ENCODE measurements around the gene GJA3.

GJA3 gene

GRCh38 chr13:20178156-20178555 is 17.3 kb upstream of the GJA3 start:
- ChIA-PET CTCF (interaction anchor here (0.9 kb wide), 1 partner anchor 19 kb away, joined by 3 read pairs; no protein-coding TSS in a partner anchor), POLR2A (interaction anchor here (1.1 kb wide), 1 partner anchor 51 kb away, joined by 3 read pairs; no protein-coding TSS in a partner anchor)
- DNase-seq (ENCODE audit: extremely low spot score), result no peak
- TF ChIP-seq SUZ12 (IDR thresholded peaks at IDR 0.05) (no peak), L3MBTL2 (conservative IDR thresholded peaks at IDR 0.05) (no peak), FOXA1 (IDR thresholded peaks at IDR 0.05) (no peak), NFRKB (IDR thresholded peaks at IDR 0.05) (no peak), TARDBP (IDR thresholded peaks at IDR 0.05) (no peak), FOXK2 (IDR thresholded peaks at IDR 0.05) (no peak), BHLHE40 (IDR thresholded peaks at IDR 0.05; ENCODE audit: borderline replicate concordance) (no peak), ZNF384 (IDR thresholded peaks at IDR 0.05) (no peak), FOXM1 (IDR thresholded peaks at IDR 0.05; ENCODE audit: borderline replicate concordance) (no peak), ELF4 (IDR thresholded peaks at IDR 0.05) (no peak), SP1 (IDR thresholded peaks at IDR 0.05) (no peak)
- TF ChIP-seq, protein P1, sequence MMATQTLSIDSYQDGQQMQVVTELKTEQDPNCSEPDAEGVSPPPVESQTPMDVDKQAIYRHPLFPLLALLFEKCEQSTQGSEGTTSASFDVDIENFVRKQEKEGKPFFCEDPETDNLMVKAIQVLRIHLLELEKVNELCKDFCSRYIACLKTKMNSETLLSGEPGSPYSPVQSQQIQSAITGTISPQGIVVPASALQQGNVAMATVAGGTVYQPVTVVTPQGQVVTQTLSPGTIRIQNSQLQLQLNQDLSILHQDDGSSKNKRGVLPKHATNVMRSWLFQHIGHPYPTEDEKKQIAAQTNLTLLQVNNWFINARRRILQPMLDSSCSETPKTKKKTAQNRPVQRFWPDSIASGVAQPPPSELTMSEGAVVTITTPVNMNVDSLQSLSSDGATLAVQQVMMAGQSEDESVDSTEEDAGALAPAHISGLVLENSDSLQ (IDR thresholded peaks at IDR 0.05), result no peak

GRCh38 chr13:20177049-20177831 is 16.4 kb upstream of the GJA3 start:
- TF ChIP-seq TARDBP (IDR thresholded peaks at IDR 0.05) (no peak), BHLHE40 (IDR thresholded peaks at IDR 0.05; ENCODE audit: borderline replicate concordance) (no peak), ARNT (IDR thresholded peaks at IDR 0.05) (no peak), L3MBTL2 (conservative IDR thresholded peaks at IDR 0.05) (no peak), CTBP1 (IDR thresholded peaks at IDR 0.05; ENCODE audit: borderline replicate concordance) (no peak), FOXK2 (IDR thresholded peaks at IDR 0.05) (no peak), SP1 (IDR thresholded peaks at IDR 0.05) (no peak)
- CTCF ChIA-PET, result no interaction called here
- DNase-seq (ENCODE audit: extremely low spot score), result no peak
- POLR2A ChIA-PET, result no interaction called here

DNA sequence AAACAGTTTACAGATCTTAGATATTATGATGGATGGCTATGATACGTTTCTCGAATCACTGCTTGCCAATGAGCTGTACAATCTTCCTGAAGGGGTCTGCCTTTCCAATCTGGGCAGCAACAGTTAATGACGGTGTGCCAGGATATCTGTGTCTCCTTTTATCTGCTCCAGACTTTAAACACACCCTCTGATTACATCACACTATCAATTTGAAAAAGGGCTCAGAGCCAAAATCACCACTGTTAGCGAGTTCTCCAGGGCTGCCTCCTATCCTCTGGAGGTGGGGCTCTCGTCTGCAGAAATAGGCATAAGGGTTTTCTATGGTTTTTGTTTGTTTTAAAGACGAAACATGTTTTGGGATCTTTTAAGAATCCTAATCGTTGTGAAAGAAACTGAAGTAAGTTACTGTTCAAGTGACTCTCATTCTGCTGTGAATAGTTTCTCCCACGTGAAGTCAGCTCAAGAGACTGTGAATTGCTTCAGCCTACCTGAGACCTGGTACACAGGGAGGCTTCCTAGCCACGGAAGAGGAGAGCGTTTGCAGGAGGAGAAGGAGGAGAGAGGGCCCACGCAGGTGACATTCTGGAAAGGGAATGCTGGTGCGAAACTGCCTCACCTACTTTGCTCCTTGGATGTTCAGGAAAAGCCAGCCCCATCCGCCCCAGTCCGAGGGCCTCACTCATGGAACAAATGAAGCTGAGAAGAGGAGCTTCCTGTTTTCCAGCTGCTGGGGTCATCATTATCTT is 15.2 kb upstream of the GJA3 start:
- CTCF ChIA-PET, result no interaction called here
- POLR2A ChIA-PET, result no interaction called here

GRCh38 chr13:20175406-20175794 is 14.5 kb upstream of the GJA3 start:
- TF ChIP-seq, protein P1 (IDR thresholded peaks at IDR 0.05), result no peak
- TF ChIP-seq ARNT (IDR thresholded peaks at IDR 0.05), result no peak
- POLR2A ChIA-PET, result interaction anchor here (0.6 kb wide), 1 partner anchor 307 kb away, joined by 3 read pairs; no protein-coding TSS in a partner anchor
- DNase-seq (ENCODE audit: extremely low spot score), result no peak
- CTCF ChIA-PET, result no interaction called here

More for the DNA sequence above, 15.2 kb upstream of the GJA3 start:
- DNase-seq (ENCODE audit: extremely low spot score), result no peak
- TF ChIP-seq SUZ12 (IDR thresholded peaks at IDR 0.05), result no peak

- ChIA-PET CTCF (no interaction called here), POLR2A (interaction anchor here (0.6 kb wide), 1 partner anchor 308 kb away, joined by 3 read pairs; no protein-coding TSS in a partner anchor)
- TF ChIP-seq L3MBTL2 (conservative IDR thresholded peaks at IDR 0.05) (0 out of 2 replicates have a peak, but pooled peaks have one; percentile 26), HDGF (IDR thresholded peaks at IDR 0.05; ENCODE audit: borderline replicate concordance) (no peak)
- DNase-seq (ENCODE audit: extremely low spot score), result peak; percentile 21
These were observed 14.0 kb upstream of the GJA3 start for GRCh38 chr13:20174656-20175405.

DNA sequence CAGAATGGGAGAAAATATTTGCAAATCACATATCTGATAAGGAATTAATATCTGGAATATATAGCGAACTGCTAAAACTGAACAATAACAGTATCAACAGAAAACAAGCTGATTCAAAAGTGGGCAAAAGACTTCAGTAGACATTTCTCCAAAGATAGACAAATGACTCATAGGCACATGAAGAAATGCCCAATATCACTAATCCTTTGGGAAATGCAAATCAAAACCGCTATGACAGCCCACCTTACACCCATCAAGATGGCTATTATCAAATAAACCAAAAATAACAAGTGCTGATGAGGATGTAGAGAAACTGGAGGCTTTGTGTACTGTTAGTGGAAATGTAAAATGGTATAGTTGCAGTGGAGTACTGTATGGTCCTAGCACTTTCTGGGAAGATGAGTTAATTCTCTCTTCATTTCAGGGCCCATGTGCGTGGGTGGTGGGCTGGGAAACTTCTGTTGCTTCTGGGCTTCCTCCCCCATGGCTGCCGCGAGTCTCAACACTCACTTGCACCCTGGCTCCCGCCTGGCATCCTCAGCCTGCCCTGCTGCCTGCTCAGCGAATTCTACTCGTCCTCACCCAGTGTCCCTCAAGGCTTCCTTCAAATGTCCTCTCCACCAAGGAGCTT is 12.4 kb upstream of the GJA3 start:
- TF ChIP-seq CTBP1 (IDR thresholded peaks at IDR 0.05; ENCODE audit: borderline replicate concordance) (no peak), ELF4 (IDR thresholded peaks at IDR 0.05) (no peak), NFRKB (IDR thresholded peaks at IDR 0.05) (no peak), TARDBP (IDR thresholded peaks at IDR 0.05) (no peak), SP1 (IDR thresholded peaks at IDR 0.05) (no peak), L3MBTL2 (conservative IDR thresholded peaks at IDR 0.05) (no peak)
- TF ChIP-seq, protein P1 (IDR thresholded peaks at IDR 0.05), result no peak
- ChIA-PET CTCF (no interaction called here), POLR2A (no interaction called here)
- DNase-seq (ENCODE audit: extremely low spot score), result no peak

All from HEK293T (cell line).